ENCODE data around the gene ABHD15.
"Not testable (repeated sequence)": the region's sequence is repeated elsewhere in the genome, so short reads cannot be mapped to it uniquely, and the experiment has no call there.

ABHD15 gene

GRCh38 chr17:29559640-29560039, 7.2 kb downstream of the ABHD15 start:
- no peak for TF ChIP-seq CTCF (IDR thresholded peaks at IDR 0.05; ENCODE audit: low read depth, low read length)
- no peak for DNase-seq (ENCODE audit: low read depth in 2 of 2)
- H3K4me3 ChIP-seq (replicated peaks in 1 of 2; ENCODE audit: low read depth in 2 of 2, low read length in 2 of 2) = no peak overlapping the region

GRCh38 chr17:29558139-29558538, 8.7 kb downstream of the ABHD15 start:
- H3K4me3 ChIP-seq (replicated peaks in 1 of 2; ENCODE audit: low read depth in 2 of 2, low read length in 2 of 2); DNase-seq (ENCODE audit: low read depth in 2 of 2): not testable (repeated sequence)

GRCh38 chr17:29557739-29558116, 9.1 kb downstream of the ABHD15 start:
- no peak overlapping the region for H3K4me3 ChIP-seq (replicated peaks in 1 of 2; ENCODE audit: low read depth in 2 of 2, low read length in 2 of 2)
- no peak for TF ChIP-seq CTCF (IDR thresholded peaks at IDR 0.05; ENCODE audit: low read depth, low read length)
- no peak for DNase-seq (ENCODE audit: low read depth in 2 of 2)

GRCh38 chr17:29557085-29557738, 9.6 kb downstream of the ABHD15 start:
- DNase-seq (ENCODE audit: low read depth in 2 of 2) = peak; percentile 32 to 52
- TF ChIP-seq CTCF (IDR thresholded peaks at IDR 0.05; ENCODE audit: low read depth, low read length) = no peak
- no peak overlapping the region for H3K4me3 ChIP-seq (replicated peaks in 1 of 2; ENCODE audit: low read depth in 2 of 2, low read length in 2 of 2)

- no peak for DNase-seq (ENCODE audit: low read depth in 2 of 2)
- no peak overlapping the region for H3K4me3 ChIP-seq (replicated peaks in 1 of 2; ENCODE audit: low read depth in 2 of 2, low read length in 2 of 2)
- no peak for TF ChIP-seq CTCF (IDR thresholded peaks at IDR 0.05; ENCODE audit: low read depth, low read length)
Observed at GRCh38 chr17:29555840-29556239, 11.0 kb downstream of the ABHD15 start.

GRCh38 chr17:29549177-29549923, 17.5 kb downstream of the ABHD15 start:
- no peak overlapping the region for H3K4me3 ChIP-seq (replicated peaks in 1 of 2; ENCODE audit: low read depth in 2 of 2, low read length in 2 of 2)
- no peak for TF ChIP-seq CTCF (IDR thresholded peaks at IDR 0.05; ENCODE audit: low read depth, low read length)
- DNase-seq (ENCODE audit: low read depth in 2 of 2) = peak in 1 of 2 donors; percentile 51

- peak in 1 of 2 donors; percentile 32 for DNase-seq (ENCODE audit: low read depth in 2 of 2)
- no peak overlapping the region for H3K4me3 ChIP-seq (replicated peaks in 1 of 2; ENCODE audit: low read depth in 2 of 2, low read length in 2 of 2)
- TF ChIP-seq CTCF (IDR thresholded peaks at IDR 0.05; ENCODE audit: low read depth, low read length) = no peak
Observed at GRCh38 chr17:29546830-29547229, 20.0 kb downstream of the ABHD15 start.
